NOMO-1 treated with dmso at 0.1 percent for 144 hours (cell line): Measurements from ENCODE around the gene SPATA32.
"Not testable (repeated sequence)": the region's sequence is repeated elsewhere in the genome, so short reads cannot be mapped to it uniquely, and the experiment has no call there.

Experiments used
- DNase-seq: peaks from one replicate; lab custom pipeline; 2025; ENCODE audit not compliant: unreplicated experiment; lab: John Stamatoyannopoulos, UW

The SPATA32 gene

GRCh38 chr17:45271603-45272002, 9.7 kb upstream of the SPATA32 start:
- no peak for DNase-seq

DNA sequence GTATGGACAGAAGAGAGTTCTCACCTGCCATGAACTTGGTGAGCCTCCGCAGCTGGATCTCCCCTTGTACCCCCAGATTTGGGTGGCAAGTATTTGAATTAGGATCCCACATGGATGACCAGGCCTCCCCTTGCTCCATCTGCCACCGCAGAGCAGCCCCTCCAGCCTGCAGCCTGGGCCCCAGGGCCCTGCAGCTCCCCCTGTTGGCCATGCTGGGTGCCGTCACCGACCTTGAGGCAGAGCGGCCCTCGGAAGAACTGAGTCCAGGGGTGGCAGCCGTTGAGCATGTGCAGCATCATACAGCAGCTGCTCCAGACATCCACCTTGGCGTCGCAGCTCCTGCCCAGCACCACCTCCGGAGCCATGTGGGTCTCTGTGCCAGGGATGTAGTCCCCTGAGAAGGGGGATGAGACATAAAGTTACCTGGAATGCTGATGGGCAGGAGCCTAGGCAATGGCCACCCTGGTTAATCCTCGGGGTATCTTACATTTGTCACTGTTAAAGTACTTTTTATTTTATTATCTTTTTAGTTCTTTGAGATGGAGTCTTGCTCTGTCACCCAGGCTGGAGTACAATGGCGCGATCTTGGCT, 9.0 kb upstream of the SPATA32 start:
- DNase-seq: no peak

DNA sequence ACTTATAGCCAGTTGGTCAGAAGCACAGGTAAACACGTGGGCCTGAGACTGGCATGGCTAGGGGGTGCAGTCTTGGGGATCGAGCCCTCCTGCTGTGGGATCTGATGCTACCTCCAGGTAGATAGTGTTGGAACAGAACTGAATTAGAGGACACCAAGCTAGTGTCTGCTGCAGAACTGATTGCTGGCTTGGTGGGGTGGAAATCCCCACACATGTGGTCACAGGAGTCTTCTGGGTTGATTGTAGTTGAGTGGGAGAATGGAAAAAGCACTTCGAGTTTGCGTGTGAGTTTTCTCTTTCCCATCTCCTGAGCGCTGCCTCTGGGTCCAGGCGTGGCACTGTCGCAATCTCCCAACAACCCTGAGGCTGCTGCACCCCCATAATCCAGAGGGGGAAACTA, 8.0 kb upstream of the SPATA32 start:
- DNase-seq: no peak

DNA sequence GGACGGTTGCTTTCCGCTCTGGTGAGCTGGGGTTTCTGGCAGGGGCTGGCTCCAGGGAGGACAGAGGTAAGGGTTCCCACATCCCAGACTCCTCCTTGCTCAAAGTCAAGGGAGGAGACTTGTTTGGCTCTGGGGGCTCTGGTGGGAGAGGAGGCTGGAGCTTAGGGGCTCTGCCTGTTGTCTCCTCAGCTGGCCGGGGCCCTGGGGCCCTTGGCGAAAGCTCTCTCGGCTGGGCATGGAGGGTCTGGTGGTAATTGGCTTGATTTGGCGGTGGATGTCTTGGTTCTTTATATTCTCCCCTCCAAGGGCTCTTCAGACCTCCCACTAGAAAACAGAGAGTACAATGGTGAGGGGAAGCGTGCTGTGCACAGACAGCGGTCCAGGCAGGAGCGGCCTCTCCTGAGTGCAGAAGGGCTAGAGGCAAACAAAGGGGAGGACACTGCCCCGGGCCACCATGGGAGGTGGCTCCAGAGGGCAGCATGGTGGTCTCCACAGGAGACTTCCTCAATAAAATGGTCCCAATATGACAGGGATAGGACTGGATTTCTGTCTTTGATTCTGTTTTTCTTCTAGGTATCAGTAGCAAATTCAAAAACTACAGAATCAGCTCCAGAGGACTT, 5.7 kb upstream of the SPATA32 start:
- no peak for DNase-seq

- DNase-seq: no peak
These were observed 4.6 kb upstream of the SPATA32 start for GRCh38 chr17:45266372-45266926.

DNA sequence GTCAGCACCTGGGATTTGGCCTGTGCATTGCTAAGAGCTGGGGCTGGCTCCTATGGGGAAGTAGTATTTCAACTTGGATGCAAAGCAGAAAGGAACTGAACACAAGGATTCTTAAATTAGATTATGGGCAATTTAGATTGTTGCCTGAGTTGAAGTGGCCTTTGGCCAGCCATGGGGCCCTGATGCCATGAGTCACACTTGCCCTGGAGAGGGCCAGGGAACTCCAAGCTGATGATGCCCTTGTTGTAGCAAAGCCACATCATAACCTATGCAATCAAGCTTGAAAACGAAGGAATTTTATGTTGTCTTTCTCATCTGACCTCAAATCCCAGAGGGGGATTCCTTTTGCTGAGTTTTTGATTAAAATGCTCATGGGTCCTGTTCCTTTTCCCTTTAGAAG, 3.9 kb upstream of the SPATA32 start:
- DNase-seq: peak; percentile 4

DNA sequence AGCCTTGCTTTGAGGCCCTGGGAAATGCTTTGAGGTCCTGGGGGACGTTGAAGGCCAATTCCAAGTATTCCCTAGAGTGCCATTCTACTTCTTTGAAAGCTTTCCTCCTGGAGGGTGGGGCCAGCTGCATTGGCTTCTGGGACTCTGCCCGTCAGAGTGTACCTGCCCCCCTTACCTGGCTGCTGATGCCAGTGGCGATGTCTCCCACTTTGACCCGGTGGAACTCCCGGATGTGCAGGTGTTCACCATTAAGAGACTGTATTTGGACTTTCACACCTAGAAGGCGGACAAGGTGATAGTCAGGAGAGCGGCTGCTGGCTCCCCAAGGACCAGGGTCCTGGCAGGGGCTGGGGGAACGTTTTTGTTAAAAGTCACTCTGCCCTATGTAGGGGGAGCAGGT, 3.1 kb upstream of the SPATA32 start:
- no peak for DNase-seq

DNA sequence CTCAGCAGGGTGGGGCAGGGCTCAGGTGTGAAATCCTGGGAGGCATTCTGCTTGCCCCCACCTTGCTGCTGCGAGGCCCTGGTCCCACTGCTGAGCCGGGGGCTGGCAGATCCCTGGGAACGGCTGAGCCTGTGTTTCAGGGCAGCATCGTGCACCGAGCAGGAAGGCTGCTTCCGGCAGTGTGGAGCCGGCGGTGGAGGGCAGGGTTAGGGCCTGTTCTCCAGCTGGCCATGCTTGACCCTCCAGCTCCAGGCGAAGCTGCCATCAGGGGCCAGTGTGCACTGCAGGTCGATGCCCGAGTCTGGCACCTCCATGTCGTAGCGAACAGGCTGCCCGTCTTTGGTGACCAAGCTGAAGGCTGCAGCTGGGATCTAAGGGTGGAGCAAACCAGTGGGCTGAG, 2.5 kb upstream of the SPATA32 start:
- no peak for DNase-seq

DNA sequence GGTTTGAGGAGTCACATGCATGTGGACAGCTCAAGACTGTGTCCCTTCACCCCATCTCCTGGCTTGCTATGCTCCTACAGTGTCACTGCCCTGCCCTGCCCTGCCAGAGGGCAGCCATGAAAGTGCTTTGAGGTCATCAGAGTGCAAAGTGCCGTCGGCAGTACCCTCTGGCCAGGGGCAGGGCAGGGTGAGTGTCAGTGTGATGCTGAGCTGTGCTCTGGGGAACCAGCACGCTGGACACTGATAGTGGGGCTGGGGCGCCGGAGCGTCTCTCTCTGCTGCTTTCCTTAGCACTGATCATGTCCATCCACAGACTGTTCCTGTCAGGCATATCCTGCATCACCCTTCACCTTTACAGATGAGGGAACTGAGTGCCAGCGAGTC, 1.6 kb upstream of the SPATA32 start:
- no peak for DNase-seq

DNA sequence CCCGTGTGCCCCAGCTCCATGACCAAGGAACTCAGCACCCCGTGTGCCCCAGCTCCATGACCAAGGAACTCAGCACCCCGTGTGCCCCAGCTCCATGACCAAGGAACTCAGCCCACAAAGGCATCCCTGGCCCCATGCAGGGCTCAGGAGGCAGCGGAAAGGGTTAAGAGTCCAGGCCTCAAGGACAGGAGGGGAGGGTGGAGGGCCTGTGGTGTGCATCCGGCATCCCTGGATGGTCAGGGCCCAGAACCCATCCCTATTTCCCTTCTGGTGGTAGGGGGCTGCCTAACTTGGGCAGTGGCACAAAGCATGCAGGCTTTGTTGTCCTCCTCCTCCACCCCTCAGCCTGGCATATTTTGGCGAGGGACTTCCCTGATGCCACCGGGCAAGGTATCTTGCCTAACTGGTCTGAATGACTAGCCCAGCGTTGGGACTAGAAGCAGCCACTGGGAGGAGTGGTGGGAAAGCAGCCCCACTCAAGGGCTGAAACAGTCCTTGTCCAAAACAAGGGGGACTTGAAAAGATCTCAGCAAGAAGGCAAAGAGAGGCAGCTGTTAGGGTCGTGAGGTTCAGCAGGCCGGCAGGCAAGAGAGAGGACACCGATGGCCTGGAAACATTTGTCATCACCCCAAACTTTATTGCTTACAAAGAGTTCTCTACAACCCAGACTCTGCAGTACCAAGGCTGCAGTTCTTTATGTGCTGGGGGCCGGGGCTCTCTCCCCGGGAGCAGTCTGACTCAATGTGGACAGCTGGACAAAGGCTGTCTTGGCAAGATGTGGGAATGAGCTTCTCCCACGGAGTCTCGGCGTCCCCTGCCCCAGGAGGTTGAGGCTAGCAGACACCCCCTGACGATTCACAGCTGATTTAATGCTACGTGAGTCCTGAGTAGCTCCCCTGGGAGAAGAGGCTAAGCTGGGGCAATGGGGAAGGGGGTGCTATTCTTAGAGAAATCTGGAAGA, 902 bp upstream of the SPATA32 start:
- no peak for DNase-seq

DNA sequence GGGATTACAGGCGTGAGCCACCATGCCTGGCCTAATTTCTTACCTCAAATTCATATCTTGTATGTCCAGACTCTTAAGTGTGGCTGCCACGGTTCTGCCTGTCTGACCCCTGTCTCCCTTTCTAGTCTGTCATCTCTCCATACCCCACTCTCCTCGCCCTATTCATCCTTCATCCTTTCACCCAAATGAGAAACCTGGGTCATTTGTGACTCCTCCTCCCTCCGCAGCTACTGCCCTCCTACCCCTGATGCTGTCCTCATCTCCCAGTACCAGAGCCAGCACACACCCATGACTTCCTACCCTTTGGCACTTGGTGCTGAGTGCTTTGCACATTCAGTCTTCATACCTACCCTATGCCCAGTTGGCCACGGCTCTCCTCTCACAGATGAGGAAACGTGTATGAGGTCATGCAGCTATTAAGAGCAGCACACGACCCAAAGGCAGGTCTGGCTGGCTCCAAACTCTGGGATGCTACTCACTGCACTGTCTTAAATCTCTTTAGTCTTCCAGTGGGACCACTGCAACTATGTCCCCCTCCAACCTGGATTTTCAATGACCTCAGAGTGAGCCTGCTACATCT, 1.6 kb downstream of the SPATA32 start:
- no peak for DNase-seq

- no peak for DNase-seq
These were observed 2.9 kb downstream of the SPATA32 start for GRCh38 chr17:45258981-45259380.

DNA sequence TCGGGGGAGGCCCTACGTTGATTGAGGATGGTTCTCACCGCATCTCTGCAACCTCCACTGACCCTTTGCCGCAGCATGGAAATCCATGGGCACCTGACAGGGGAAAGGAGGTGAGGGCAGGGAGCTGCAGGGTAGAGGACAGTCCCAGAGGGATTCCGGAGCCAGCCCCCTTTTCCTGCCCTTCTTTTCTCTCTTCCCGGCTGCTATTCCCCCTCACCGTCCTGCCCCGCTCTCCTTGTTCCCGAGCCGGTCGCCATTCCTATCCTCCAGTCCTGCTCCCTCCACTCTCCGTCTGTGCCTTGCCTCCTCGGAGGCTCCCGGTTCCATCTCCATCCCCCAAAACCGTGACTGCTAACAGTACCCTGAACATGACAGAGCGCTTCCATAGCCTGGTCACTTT, 4.8 kb downstream of the SPATA32 start:
- DNase-seq: no peak

- no peak for DNase-seq
These were observed 5.6 kb downstream of the SPATA32 start for GRCh38 chr17:45256114-45256966.

GRCh38 chr17:45255358-45255757, 6.5 kb downstream of the SPATA32 start:
- DNase-seq: no peak

DNA sequence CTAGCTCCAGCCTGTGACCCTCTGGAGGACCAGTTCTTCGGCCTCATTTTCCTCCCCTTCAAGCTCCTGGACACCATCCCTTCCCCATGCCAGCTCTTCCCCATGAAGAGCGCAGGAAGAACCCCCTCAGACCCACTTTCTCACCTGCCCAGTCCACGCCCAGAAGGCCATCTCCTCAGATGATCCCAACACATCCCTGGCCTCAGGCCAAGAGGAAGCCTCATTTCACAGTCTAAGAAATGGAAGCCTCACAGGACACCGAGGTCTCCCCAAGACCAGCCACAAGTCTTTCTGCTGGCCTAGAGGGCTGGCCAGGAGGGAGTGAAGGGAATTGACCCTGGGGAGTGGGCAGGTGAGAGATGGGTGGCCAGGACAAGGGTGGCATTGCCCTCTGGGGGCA, 8.0 kb downstream of the SPATA32 start:
- no peak for DNase-seq

DNA sequence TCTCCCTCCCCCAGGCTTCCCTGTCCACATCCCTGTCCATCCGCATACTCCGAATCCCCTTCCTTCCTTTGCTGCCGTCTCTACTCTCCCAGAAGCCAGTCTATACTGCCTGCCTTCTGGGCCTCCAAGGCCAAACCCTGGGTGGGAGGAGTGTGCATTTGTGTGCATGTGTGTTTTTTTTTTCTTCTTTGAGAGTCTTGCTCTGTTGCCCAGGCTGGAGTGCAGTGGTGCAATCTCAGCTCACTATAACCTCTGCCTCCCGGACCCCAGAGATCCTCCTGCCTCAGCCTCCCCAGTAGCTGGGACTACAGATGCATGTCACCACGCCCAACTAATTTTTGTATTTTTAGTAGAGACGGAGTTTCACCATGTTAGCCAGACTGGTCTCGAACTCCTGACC, 8.7 kb downstream of the SPATA32 start:
- not testable (repeated sequence) for DNase-seq

- no peak for DNase-seq
These were observed 10.0 kb downstream of the SPATA32 start for GRCh38 chr17:45251931-45252330.

GRCh38 chr17:45248132-45248957, 13.5 kb downstream of the SPATA32 start:
- DNase-seq: no peak
